HG03354 (cell line): ENCODE results near the gene ITPR2.

ENCODE experiments used
- ATAC-seq: cut with Tn5 transposase; IDR thresholded peaks from one replicate; pipeline ENCODE4 v1.9.1; 2021; ENCODE audit warnings: mild to moderate bottlenecking; ENCODE audit not compliant: unreplicated experiment, poor library complexity, severe bottlenecking

ITPR2 gene

DNA sequence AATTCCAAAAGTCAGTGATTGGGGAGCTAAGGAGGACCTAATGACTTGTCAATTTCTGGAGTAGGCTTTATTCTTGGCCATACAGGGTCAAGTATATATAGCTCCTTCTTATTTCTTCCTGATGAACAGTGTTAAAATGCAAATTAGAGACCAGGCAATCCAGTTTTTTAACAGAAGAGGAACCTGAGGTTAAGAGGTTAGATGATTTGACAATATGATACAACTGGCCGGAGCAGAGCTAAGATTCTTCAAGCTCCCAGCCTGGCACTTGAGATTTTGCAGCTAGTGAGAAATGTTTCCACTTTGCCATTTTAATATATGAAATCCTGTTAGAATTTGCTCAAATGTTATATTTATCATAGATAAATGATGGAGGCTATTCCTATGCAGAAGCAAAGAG, 433.6 kb downstream of the ITPR2 start:
- no peak for ATAC-seq

GRCh38 chr12:26396402-26396801, 436.6 kb downstream of the ITPR2 start:
- ATAC-seq = no peak

DNA sequence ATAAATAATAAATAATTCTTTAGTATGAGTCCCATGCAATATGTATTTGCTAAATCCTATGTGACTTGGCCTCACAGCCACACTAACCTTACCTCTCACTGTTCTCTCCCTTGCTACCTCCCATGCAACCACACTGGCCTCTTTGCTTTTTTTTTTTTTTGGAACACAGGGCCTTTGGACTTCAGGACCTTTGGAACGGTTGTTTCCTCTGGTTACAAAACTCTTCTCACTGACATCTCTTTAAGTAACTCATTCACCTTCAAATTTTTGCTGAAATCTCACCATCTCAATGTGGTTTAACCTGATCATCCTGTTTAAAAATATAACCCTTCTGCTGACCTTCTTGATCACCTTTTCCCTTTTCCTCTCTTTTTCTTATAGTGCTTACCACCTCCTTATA, 443.7 kb downstream of the ITPR2 start:
- ATAC-seq = no peak

GRCh38 chr12:26384536-26384935, 448.5 kb downstream of the ITPR2 start:
- no peak for ATAC-seq

DNA sequence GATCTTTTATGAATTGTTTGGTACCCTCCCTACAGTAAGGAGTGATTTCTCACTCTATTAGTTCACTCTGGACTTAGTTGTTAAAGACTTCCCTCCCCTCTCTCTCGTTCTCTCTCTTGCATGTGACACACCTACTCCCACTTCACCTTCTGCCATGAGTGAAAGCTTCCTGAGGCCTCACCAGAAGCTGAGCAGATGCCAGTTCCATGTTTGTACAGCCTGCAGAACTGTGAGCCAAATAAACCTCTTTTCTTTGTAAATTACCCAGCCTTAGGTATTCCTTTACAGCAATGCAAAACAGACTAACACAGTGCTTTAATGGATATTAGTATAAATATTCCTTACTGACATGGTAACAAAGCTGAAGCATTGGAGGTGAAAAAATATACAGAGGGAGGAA, 450.0 kb downstream of the ITPR2 start:
- no peak for ATAC-seq

DNA sequence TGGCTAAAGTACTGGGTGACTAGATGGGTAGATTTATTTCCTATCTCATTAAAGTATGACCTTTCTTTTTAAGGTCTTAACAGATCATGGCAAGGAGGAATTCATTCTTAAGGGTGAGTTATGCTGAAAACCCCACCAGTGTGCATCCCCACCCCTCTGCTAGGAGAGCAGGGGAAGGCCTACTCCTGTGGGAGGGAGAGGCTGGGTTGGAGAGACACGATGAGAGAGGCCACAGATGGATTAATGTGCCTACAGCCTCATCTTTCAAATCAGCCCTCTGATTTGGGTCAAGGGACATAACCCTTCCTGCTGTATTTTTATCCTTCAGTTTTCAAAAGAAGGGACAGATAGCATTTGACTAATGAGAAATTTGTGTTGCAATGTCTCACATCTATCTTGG, 452.1 kb downstream of the ITPR2 start:
- ATAC-seq = no peak

DNA sequence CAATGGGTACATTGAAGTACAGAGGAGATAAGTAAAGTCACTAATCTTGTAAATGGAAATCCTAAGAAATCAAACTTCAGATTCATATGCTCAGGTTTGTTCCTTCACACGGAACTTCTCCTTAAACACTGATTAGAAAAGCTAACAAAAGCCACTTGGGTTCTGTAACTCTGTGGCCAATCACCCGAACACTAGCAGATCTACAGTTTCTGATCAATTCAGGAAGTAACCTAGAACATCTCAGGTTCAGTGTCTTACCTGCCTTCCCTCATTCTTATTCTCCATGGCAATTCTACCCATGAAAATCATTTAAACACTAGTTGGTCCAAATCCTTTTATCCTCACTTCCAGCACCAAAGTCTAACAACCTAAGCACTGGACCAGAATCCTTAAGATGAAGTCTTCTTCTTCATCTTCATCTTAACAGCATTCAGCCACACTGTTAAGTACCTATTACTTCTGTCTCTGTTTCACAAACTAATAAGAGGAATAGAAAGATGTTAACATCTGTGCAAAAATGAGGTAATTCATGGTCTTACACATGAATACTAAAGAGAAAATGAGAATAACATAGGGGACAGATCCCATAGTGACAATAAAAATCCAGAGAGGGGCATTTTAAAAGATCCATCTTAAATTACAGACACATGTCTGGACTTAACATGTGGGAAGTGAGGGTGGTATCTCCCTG, 453.1 kb downstream of the ITPR2 start:
- ATAC-seq = no peak

GRCh38 chr12:26378711-26379110, 454.3 kb downstream of the ITPR2 start:
- no peak for ATAC-seq

GRCh38 chr12:26374934-26375680, 457.9 kb downstream of the ITPR2 start:
- ATAC-seq = no peak

DNA sequence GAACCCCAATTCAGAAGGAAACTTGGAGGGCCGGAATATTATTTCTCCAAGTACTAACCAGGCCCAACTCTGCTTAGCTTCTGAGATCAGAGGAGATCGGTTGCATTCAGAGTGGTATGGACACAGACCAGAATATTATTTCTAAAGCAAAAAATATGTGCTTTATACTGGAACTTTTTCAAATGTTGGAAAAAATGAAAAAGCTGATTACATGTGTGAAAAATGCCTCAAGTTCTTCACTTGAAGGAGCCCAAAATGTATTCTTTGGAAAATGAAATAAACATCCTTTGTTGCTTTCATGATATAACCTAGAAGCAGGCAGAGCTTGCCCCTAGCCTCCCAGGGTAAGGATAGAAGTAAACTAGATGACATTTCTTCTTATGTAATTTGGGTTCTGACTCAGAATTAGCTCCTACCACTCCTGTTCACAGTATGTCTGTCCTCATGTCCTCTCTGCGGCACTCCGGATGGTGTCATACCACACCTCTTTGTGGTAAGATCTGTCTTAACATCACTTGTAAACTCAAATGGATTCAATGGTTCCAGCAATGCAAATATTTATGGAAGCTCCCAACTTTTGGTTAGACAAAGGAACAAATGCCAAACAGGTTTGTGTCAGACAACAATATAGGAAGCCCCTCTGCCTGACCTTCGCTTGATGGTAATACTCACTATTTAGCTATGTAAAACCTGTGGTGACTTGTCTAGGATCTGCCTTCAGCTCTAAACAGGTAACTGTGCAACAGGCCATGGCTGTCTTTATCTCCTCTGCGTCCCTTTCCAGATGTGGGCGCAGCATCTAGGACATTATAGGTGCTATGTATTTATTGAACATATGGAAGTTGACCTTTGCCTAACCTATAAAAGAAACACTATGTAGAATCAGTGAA, 459.1 kb downstream of the ITPR2 start:
- ATAC-seq = no peak

DNA sequence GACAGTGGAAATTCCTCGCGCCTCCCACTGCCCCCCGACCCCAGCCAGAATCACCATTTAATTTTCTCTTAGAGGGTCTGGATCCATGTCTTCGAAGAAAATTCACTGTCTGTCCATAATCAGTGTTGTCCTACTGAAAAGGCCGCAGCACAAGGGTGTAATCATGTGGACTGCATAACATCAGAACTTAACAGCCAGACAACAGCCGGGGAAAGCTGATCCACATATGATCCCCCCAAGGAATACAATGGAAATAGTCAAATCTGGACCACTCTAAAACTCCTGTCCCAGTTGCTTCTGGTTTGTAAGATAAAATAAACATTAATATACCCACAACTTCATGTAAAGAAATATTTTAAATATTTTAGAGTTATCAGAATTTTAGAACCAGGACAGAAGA, 460.1 kb downstream of the ITPR2 start:
- no peak for ATAC-seq

- no peak for ATAC-seq
These were observed 462.9 kb downstream of the ITPR2 start for GRCh38 chr12:26370098-26370497.

GRCh38 chr12:26369588-26369987, 463.4 kb downstream of the ITPR2 start:
- no peak for ATAC-seq

DNA sequence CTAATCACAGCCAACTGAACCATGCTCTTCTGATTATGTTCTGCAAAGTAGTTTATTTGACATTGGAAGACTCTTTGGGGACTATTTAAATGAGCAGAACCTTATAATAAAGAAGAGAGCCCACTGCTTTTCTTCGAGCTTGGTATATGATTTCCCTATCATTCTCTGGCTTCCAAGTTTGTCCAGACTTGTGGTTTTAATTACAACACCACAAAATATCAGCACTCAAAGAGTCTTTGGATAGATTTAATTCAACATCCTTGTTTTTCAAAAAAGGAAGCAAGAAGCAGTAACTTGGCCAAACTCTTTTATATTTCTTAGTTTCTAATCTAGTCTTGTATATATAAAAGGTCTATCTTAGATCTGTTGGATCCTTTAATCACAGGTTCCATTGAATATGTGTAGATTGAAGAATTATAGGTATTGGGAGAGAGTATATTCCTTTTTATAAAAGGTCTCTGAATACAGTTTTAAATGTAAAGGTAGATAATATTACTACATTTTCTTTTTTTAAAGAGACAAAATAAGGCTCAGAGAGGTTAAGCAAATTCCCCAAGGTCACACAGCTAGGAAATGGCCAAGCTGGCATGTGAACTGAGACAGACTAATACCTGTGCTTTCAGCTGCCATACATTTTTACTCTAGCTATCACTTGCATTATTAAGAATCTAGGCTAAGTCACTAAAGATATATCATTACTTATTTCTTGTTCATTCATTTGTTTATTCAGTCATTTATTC, 464.8 kb downstream of the ITPR2 start:
- ATAC-seq = no peak

DNA sequence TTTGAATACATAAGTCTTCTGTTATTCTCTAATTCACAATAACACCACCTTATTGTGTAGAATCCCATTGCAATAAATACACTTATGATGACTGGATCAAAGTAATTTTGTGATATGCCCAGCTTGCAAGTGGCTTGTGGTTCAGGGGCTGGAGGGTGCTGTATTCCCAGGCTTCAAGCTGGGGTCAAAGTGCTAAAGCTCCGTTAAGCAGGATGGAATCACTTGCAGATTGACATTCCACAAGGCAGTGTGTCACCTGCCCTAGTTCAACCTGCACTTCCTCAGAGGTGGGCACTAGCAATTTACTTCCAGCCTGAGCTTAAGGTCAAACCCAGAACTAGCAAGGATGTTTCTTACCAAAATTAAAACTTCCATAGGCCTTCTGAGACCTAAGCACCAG, 471.0 kb downstream of the ITPR2 start:
- no peak for ATAC-seq

GRCh38 chr12:26360062-26360461, 472.9 kb downstream of the ITPR2 start:
- ATAC-seq = no peak

GRCh38 chr12:26359576-26359975, 473.4 kb downstream of the ITPR2 start:
- ATAC-seq = no peak

DNA sequence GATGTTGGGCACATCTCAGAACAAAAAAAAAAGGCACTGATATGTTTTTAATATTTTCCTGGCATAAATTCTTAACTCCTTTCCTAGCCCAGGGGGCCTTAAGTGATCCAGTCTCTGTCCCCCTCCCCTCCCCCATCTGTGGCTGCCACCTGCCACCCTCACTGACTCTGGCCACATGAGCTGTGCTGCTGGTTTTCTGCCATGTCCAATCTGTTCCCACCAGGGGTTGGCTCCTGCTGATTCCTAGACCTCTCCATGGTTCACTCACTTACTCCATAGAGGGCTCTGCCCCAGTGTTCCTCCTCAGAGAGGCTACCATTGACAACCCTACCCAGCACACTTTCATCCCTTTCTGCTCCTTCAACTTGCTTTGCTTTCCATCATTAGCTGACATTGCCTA, 474.3 kb downstream of the ITPR2 start:
- no peak for ATAC-seq

- no peak for ATAC-seq
These were observed 485.7 kb downstream of the ITPR2 start for GRCh38 chr12:26347300-26347699.

DNA sequence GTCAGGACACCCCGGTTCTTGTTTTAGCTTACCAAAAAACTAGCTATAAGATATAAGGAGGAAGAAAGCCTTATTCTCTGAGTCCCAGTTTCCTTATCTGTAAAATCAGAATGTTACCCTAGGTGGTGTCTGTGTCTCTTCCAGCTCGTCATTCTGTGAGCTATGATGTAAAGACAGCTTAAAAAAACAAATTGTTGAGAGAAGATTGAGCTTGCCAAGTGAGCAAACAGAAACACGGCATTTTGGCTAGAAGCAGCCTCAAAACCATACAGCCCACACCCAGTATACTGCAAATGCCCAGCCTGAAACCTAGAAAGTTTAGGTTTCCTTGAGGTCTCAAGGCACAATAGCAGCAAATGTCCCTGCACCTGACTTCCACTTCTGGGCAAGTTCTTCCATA, 486.3 kb downstream of the ITPR2 start:
- ATAC-seq = no peak
